Fibroblast of lung (primary cell): Measurements from ENCODE around the gene MCF2L.

Experiments
- EZH2 ChIP-seq: IDR thresholded peaks from 2 replicates; pipeline ENCODE4 v1.5.1; 2012; ENCODE audit warnings: low read length, control low read depth, mild to moderate bottlenecking; ENCODE audit errors: missing control alignments
- TF ChIP-seq, protein P1 (sequence below), 2 donors: IDR thresholded peaks in 1 of 2; conservative IDR thresholded peaks in 1 of 2; 1 replicate in 1 of 2; 2 replicates in 1 of 2; pipeline ENCODE4 v1.5.1; 2011 to 2012; ENCODE audit warnings: low read length in 2 of 2, control low read depth in 1 of 2, inconsistent platforms in 1 of 2, low read depth in 1 of 2, mild to moderate bottlenecking in 1 of 2

DNA sequence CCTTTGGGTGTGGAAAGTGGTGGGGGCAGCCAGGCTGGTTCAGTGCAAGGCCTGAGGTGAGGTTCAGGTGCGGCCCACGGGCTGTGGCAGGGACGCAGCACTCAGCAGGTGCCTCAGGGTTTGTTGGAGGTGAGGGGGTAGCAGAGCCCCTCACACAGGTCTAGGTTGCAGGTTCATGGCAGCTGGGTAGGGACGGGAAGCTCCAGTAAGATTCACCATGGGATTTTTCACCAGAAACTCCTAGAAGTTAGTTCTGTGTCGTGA, 14.0 kb downstream of the MCF2L start:
- TF ChIP-seq, protein P1, sequence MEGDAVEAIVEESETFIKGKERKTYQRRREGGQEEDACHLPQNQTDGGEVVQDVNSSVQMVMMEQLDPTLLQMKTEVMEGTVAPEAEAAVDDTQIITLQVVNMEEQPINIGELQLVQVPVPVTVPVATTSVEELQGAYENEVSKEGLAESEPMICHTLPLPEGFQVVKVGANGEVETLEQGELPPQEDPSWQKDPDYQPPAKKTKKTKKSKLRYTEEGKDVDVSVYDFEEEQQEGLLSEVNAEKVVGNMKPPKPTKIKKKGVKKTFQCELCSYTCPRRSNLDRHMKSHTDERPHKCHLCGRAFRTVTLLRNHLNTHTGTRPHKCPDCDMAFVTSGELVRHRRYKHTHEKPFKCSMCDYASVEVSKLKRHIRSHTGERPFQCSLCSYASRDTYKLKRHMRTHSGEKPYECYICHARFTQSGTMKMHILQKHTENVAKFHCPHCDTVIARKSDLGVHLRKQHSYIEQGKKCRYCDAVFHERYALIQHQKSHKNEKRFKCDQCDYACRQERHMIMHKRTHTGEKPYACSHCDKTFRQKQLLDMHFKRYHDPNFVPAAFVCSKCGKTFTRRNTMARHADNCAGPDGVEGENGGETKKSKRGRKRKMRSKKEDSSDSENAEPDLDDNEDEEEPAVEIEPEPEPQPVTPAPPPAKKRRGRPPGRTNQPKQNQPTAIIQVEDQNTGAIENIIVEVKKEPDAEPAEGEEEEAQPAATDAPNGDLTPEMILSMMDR (conservative IDR thresholded peaks at IDR 0.05 in 1 of 2, IDR thresholded peaks at IDR 0.05 in 1 of 2; ENCODE audit: low read depth in 1 of 2, low read length in 2 of 2): no peak
- TF ChIP-seq EZH2: no peak
